Right ventricle myocardium inferior (tissue), 1 donor: ENCODE data around the gene PTPRN2. TPM values are rescaled to one million over a fixed set of nuclear protein-coding genes. Genes with fewer than 3 reads are reported as not detected.

ENCODE experiments used
- ATAC-seq: fragments of 200-7000 bp; cut with Tn5 transposase; one replicate; pipeline ENCODE4 v1.9.1; 2020; ENCODE audit warnings: mild to moderate bottlenecking, moderate library complexity
- DNase-seq: peaks from one replicate; pipeline ENCODE4 v3.0.0; 2021; ENCODE audit errors: missing footprints
- intact Hi-C: fragments of 100-400 bp; cut with DNase I; formaldehyde crosslinking; loops from one replicate; pipeline ENCODE4 v1.11.0; 2022
- total RNA-seq: library from RNA; stranded (reverse); fragmentation: NEBNext Ultra II Directional; extraction: Animal tissue kit (Norgen Biotek cat#: 25700); gene quantifications from one replicate; pipeline ENCODE4 v1.2.1, GENCODE V29; 2021
- donor health status: DM: no; HTN: yes; CAD: no; lungs with severe emphysema.

Gene PTPRN2
- total RNA-seq, 1 donor from 2014 or later: 1.6 TPM

GRCh38 chr7:158374586-158374985 lies 213.0 kb downstream of the PTPRN2 start:
- intact Hi-C loops: no loop called here
- no peak for ATAC-seq
- no peak for DNase-seq

GRCh38 chr7:158374146-158374545 lies 213.5 kb downstream of the PTPRN2 start:
- intact Hi-C loops: no loop called here
- DNase-seq (no peak), ATAC-seq (no peak)

GRCh38 chr7:158373476-158374133 lies 214.0 kb downstream of the PTPRN2 start:
- ATAC-seq (no peak), DNase-seq (no peak)
- intact Hi-C loops: no loop called here

GRCh38 chr7:158372400-158373342 lies 215.0 kb downstream of the PTPRN2 start:
- DNase-seq (no peak), ATAC-seq (no peak)
- intact Hi-C loops: no loop called here

- ATAC-seq: no peak
- DNase-seq: no peak
- intact Hi-C loops: no loop called here
Measured at GRCh38 chr7:158371856-158372255, 215.8 kb downstream of the PTPRN2 start.

- no peak for DNase-seq
- intact Hi-C loops: no loop called here
- no peak for ATAC-seq
Measured at GRCh38 chr7:158369866-158370265, 217.8 kb downstream of the PTPRN2 start.

- ATAC-seq: no peak
Measured at GRCh38 chr7:158369290-158369689, 218.3 kb downstream of the PTPRN2 start.

GRCh38 chr7:158368449-158368848 lies 219.2 kb downstream of the PTPRN2 start:
- intact Hi-C loops: no loop called here
- ATAC-seq: no peak
- no peak for DNase-seq

More at GRCh38 chr7:158369290-158369689, 218.3 kb downstream of the PTPRN2 start:
- DNase-seq: no peak
- intact Hi-C loops: no loop called here

- intact Hi-C loops: no loop called here
- no peak for ATAC-seq
- no peak for DNase-seq
Measured at GRCh38 chr7:158367634-158367982, 220.0 kb downstream of the PTPRN2 start.

GRCh38 chr7:158366916-158367633 lies 220.5 kb downstream of the PTPRN2 start:
- ATAC-seq: no peak
- intact Hi-C loops: no loop called here
- no peak for DNase-seq

GRCh38 chr7:158366346-158366745 lies 221.3 kb downstream of the PTPRN2 start:
- intact Hi-C loops: no loop called here
- DNase-seq (no peak), ATAC-seq (no peak)

- no peak for ATAC-seq
- intact Hi-C loops: no loop called here
Measured at GRCh38 chr7:158365267-158365666, 222.4 kb downstream of the PTPRN2 start.

GRCh38 chr7:158364451-158364850 lies 223.2 kb downstream of the PTPRN2 start:
- ATAC-seq (no peak), DNase-seq (no peak)
- intact Hi-C loops: no loop called here

More at GRCh38 chr7:158365267-158365666, 222.4 kb downstream of the PTPRN2 start:
- no peak for DNase-seq

GRCh38 chr7:158362912-158363905 lies 224.4 kb downstream of the PTPRN2 start:
- DNase-seq (no peak), ATAC-seq (no peak)
- intact Hi-C loops: no loop called here

- no peak for DNase-seq
- no peak for ATAC-seq
- intact Hi-C loops: no loop called here
Measured at GRCh38 chr7:158362001-158362400, 225.6 kb downstream of the PTPRN2 start.

- DNase-seq (no peak), ATAC-seq (no peak)
- intact Hi-C loops: no loop called here
Measured at GRCh38 chr7:158361326-158361946, 226.2 kb downstream of the PTPRN2 start.

GRCh38 chr7:158358926-158359645 lies 228.5 kb downstream of the PTPRN2 start:
- ATAC-seq (no peak), DNase-seq (no peak)
- intact Hi-C loops: no loop called here
